GM18517 (cell line): ENCODE results near the gene TPRN.

Experiments used
- ATAC-seq: cut with Tn5 transposase; IDR thresholded peaks from one replicate; pipeline ENCODE4 v1.9.1; 2021; ENCODE audit warnings: mild to moderate bottlenecking, moderate library complexity; ENCODE audit not compliant: unreplicated experiment

TPRN gene

GRCh38 chr9:137162505-137163364, 37.8 kb downstream of the TPRN start:
- ATAC-seq = no peak

GRCh38 chr9:137161558-137162486, 38.7 kb downstream of the TPRN start:
- no peak for ATAC-seq

- ATAC-seq = no peak
Measured at GRCh38 chr9:137160716-137161557, 39.6 kb downstream of the TPRN start.

GRCh38 chr9:137160054-137160425, 40.5 kb downstream of the TPRN start:
- no peak for ATAC-seq

GRCh38 chr9:137159105-137160053, 41.2 kb downstream of the TPRN start:
- ATAC-seq = no peak

DNA sequence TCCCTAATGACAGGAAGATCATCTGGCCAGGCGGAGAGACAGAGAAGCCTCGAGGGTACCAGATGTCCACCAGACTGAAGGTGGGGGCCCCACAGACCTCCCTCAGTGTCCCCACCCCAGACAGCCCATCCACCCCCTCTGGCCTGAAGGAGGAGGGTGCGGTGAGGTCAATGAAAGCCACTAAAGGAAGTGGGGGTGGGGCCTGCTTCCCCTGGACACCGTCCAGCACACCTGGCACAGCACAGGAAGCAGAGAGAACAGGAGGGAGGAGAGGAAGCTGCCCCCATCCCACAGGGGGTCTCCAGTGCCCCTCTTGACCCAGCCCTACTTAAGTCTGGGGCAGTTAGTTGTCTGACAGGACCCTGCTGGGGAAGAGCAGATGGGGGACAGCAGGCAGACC, 41.9 kb downstream of the TPRN start:
- ATAC-seq = no peak

DNA sequence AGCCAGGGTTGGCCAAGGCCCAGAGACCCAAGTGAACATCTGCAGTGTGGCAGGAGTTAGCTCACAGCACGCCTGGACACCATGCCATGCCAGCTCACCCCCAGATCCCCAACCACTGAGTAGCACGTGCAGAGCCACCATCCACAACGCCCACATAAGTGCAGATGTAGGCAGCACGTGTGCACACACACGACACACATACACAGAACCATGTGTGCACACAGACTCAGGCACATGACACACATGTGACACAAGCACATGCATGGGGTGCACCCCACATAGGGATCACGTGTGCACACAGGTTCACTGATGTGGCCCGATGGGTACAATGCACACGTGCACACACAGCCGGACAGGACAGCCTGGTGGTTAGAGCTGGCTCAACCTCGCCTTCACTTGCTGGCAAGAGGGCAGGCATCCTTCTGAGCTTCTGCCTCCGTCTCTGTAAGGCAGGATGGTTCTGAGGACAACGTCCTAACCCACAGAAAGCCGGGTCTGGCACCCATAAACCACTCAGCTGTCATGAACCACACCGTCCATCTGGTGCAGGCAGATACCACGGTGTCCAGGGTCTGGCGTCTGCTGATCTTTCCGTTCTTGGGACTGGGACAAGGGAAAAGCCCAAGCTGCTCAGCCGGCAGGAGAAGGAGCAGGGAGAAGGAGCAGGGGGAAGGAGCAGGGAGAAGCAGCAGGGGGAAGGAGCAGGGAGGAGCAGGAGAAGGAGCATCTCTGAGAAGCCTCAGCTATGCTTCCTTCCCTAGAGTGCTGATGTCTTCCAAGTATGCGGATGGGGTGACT, 42.7 kb downstream of the TPRN start:
- ATAC-seq = no peak

DNA sequence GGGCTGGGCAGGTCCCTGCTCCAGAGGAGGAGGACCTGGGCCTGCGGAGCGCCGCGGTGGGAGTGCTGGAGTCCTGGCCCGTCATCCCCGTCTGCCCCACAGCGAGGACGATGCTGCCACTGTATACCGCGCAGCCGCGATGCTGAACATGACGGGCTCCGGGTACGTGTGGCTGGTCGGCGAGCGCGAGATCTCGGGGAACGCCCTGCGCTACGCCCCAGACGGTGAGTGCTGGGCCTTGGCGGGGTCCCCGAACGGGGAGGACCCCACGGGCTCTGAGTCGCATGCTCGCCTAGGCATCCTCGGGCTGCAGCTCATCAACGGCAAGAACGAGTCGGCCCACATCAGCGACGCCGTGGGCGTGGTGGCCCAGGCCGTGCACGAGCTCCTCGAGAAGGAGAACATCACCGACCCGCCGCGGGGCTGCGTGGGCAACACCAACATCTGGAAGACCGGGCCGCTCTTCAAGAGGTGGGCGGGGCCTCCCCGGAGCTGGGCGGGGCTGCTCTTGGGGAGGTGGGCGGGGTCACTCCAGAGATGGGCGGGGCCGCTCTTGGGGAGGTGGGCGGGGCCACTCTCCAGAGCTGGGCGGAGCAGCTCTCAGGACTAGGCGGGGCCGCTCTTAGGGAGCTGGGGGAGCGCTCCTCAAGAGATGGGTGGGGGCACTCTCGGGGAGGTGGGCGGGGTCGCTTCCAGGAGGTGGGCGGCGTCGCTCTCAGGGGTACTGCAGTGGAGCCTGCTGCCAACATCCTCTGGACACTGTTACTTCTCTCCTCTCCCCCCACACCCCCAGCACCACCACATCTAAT, 43.8 kb downstream of the TPRN start:
- no peak for ATAC-seq

DNA sequence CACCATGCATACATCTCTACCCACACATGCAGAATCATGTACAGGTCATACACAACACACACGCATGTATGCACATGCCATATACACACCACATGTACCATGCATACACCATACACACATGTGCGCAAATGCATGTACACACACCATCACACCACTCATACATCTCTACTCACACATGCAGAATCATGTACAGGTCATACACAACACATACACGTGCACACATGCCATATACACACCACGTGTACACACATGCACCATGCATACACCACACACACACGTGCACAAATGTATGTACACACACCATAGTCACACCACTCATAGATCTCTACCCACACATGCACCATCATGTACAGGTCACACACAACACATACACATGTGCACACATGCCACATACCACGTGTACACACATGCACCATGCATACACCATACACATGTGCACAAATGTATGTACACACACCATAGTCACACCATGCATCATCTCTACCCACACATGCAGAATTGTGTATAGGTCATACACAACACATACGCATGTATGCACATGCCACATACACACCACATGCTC, 47.6 kb downstream of the TPRN start:
- ATAC-seq = no peak

DNA sequence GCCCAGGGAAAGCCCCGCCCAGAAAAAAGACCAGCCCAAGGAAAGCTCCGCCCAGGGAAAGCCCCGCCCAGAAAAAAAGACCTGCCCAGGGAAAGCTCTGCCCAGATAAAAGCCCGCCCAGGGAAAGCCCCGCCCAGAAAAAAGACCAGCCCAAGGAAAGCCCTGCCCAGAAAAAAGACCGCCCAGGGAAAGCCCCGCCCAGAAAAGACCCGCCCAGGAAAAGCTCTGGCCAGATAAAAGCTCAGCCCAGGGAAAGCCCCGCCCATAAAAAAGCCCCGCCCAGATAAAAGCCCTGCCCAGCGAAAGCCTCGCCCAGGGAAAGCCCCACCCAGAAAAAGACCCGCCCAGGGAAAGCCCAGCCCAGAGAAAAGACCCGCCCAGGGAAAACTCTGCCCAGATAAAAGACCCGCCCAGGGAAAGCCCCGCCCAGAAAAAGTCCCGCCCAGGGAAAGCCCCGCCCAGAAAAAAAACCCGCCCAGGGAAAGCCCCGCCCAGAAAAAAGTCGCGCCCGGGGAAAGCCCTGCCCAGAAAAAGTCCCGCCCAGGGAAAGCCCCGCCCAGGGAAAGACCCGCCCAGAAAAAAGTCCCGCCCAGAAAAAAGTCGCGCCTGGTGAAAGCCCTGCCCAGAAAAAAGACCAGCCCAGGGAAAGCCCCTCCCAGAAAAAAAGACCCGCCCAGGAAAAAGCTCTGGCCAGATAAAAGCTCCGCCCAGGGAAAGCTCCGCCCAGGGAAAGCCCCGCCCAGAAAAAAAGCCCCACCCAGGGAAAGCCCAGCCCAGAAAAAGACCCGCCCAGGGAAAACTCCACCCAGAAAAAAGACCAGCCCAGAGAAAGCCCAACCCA, 49.7 kb downstream of the TPRN start:
- ATAC-seq = no peak

DNA sequence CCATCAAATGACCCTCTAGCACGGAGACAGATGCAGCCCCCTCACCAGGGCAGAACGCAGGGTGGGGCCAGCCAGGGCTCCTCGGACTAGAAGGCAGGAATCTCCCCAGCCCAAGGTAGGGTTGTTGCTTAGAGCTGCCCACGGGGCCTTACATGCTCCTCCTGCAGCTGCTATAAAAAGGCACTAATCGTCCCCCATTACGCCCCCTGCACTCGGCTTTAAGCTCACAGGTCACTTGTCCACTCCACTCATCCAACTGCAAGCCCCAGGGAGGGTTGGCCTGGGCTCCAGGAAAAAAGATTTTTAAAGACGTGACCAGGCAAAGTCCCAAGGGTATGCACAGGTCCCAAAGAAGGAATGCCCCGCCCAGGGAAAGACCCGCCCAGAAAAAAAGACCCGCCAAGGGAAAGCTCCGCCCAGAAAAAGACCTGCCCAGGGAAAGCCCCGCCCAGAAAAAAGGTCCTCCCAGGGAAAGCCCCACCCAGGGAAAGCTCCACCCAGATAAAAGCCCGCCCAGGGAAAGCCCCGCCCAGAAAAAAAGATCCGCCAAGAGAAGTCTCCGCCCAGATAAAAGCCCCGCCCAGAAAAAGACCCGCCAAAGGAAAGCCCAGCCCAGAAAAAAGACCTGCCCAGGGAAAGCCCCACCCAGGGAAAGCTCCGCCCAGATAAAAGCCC, 50.5 kb downstream of the TPRN start:
- ATAC-seq = no peak

DNA sequence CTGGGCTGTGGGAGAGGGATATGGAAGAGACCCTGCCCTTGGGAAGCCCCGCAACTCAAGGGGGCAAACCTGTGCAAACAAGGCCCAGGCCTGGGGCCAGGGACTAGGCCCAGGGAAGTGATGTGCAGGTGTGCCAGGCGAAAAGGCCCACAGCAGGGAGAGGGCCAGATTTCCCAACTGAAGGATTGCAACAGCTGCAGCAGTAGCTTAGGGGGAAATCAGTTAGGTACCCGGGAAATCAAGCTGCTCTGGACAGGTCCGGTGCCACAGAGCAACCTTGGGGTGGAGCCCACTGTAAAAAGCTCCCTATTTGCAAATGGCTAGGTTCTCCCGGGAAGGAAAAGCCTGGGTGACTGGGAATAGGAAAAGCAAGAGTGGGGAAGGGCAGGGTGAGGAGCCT, 51.2 kb downstream of the TPRN start:
- no peak for ATAC-seq

- no peak for ATAC-seq
Measured at GRCh38 chr9:137148661-137149060, 51.9 kb downstream of the TPRN start.

DNA sequence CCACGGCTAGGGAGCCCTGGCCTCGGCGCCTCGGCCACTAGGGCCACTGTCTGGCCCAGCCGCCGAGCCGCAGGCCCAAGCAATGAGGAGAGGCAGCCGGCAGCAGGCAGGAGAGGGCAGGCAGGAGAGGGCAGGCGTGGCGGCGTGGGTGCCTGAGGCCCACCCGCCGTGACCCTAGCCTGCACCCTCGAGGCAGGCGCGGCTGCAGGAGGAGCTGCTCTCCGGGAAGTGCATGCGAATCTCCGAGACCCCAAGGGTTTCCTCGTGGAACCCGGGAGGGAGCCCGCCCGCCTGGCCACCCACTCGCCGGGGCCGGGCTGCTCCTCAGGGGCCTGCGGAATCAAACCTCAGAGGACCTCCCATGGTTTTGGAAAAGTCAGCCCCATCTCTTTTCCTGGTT, 52.3 kb downstream of the TPRN start:
- no peak for ATAC-seq

DNA sequence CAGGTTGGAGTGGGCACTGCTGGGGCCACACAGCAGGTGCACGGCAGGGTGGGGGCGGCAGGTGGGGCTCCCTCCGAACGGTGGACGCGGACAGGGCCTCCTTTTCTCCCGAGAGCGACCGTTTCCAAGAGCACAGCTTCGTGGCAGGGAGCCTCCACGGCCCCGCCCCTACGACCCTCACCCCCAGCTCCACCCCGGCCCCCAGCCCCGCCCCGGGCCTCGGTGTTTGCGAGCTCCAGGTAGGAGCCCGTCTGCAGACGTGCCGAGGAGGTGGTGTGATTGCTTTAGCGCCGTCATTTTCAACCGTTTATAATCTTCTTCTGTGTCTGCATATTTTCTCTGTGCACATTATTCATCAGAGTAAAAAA, 52.8 kb downstream of the TPRN start:
- ATAC-seq = no peak

GRCh38 chr9:137147091-137147792, 53.3 kb downstream of the TPRN start:
- ATAC-seq = no peak
